ENCODE measurements around the gene HIVEP3.

Gene HIVEP3

GRCh38 chr1:41537251-41537650 lies 381.5 kb downstream of the HIVEP3 start:
- peaks cover 51% of the 10 kb centered on the region for H3K4me1 Mint-ChIP-seq
- no peak for TF ChIP-seq CTCF (IDR thresholded peaks at IDR 0.05; ENCODE audit: unreplicated experiment in 3 of 3)

GRCh38 chr1:41536361-41536802 lies 382.3 kb downstream of the HIVEP3 start:
- H3K27ac Mint-ChIP-seq, result peak overlapping the region in 1 of 3 experiments; percentile 24
- H3K36me3 Mint-ChIP-seq (ENCODE audit: low read depth), result no peaks in the 10 kb centered on the region
- peak overlapping the region in 2 of 3 experiments; percentile 29 to 44 for H3K4me3 Mint-ChIP-seq
- peaks cover 33% of the 10 kb centered on the region for H3K27me3 Mint-ChIP-seq (ENCODE audit: low read depth)
- no peak for TF ChIP-seq CTCF (IDR thresholded peaks at IDR 0.05; ENCODE audit: unreplicated experiment in 3 of 3)
- H3K4me1 Mint-ChIP-seq, result peaks cover 50% of the 10 kb centered on the region
- H3K9me3 Mint-ChIP-seq, result no peaks in the 10 kb centered on the region

More at GRCh38 chr1:41537251-41537650, 381.5 kb downstream of the HIVEP3 start:
- Mint-ChIP-seq H3K36me3 (ENCODE audit: low read depth) (no peaks in the 10 kb centered on the region), H3K27me3 (ENCODE audit: low read depth) (peaks cover 31% of the 10 kb centered on the region), H3K27ac (no peak overlapping the region), H3K4me3 (no peak overlapping the region), H3K9me3 (no peaks in the 10 kb centered on the region)

GRCh38 chr1:41535716-41536115 lies 383.0 kb downstream of the HIVEP3 start:
- H3K27ac Mint-ChIP-seq, result no peak overlapping the region
- H3K27me3 Mint-ChIP-seq (ENCODE audit: low read depth), result peaks cover 35% of the 10 kb centered on the region

GRCh38 chr1:41535276-41535675 lies 383.4 kb downstream of the HIVEP3 start:
- no peaks in the 10 kb centered on the region for H3K36me3 Mint-ChIP-seq (ENCODE audit: low read depth)
- peaks cover 36% of the 10 kb centered on the region for H3K27me3 Mint-ChIP-seq (ENCODE audit: low read depth)
- no peak overlapping the region for H3K27ac Mint-ChIP-seq
- TF ChIP-seq CTCF (IDR thresholded peaks at IDR 0.05; ENCODE audit: unreplicated experiment in 3 of 3), result no peak
- no peak overlapping the region for H3K4me3 Mint-ChIP-seq
- peaks cover 45% of the 10 kb centered on the region for H3K4me1 Mint-ChIP-seq
- no peaks in the 10 kb centered on the region for H3K9me3 Mint-ChIP-seq

More at GRCh38 chr1:41535716-41536115, 383.0 kb downstream of the HIVEP3 start:
- no peaks in the 10 kb centered on the region for H3K9me3 Mint-ChIP-seq
- H3K4me3 Mint-ChIP-seq, result no peak overlapping the region
- peaks cover 50% of the 10 kb centered on the region for H3K4me1 Mint-ChIP-seq
- no peaks in the 10 kb centered on the region for H3K36me3 Mint-ChIP-seq (ENCODE audit: low read depth)
- no peak for TF ChIP-seq CTCF (IDR thresholded peaks at IDR 0.05; ENCODE audit: unreplicated experiment in 3 of 3)

GRCh38 chr1:41534181-41535076 lies 384.3 kb downstream of the HIVEP3 start:
- Mint-ChIP-seq H3K4me1 (peaks cover 38% of the 10 kb centered on the region), H3K27ac (no peak overlapping the region)

More at GRCh38 chr1:41534181-41535076, 384.3 kb downstream of the HIVEP3 start:
- Mint-ChIP-seq H3K36me3 (ENCODE audit: low read depth) (no peaks in the 10 kb centered on the region), H3K4me3 (no peak overlapping the region), H3K27me3 (ENCODE audit: low read depth) (peaks cover 37% of the 10 kb centered on the region), H3K9me3 (no peaks in the 10 kb centered on the region)
- TF ChIP-seq CTCF (IDR thresholded peaks at IDR 0.05; ENCODE audit: unreplicated experiment in 3 of 3), result no peak

Measured in nephron (organoid).